Activated effector memory CD4-positive, alpha-beta T cell treated with Interleukin-2 at 50 U/mL for 16 hours (primary cell): ENCODE data around the gene TMPRSS6.

Experiments
- DNase-seq: peaks from one replicate; pipeline ENCODE4 v3.0.0-alpha.2; 2020

TMPRSS6 gene

GRCh38 chr22:37109242-37109917 lies at the start of gene TMPRSS6:
Gene TMPRSS6, minus strand, starts transcription at chr22:37109713. Its CDS starts 6,296 bp downstream, at chr22:37103417.
- no peak for DNase-seq

- no peak for DNase-seq
Measured at GRCh38 chr22:37158963-37159290, 49.4 kb upstream of the TMPRSS6 start.

- no peak for DNase-seq
Measured at GRCh38 chr22:37157516-37158285, 48.2 kb upstream of the TMPRSS6 start.

- no peak for DNase-seq
Measured at GRCh38 chr22:37156686-37157435, 47.3 kb upstream of the TMPRSS6 start.

GRCh38 chr22:37155971-37156370 lies 46.5 kb upstream of the TMPRSS6 start:
- no peak for DNase-seq

GRCh38 chr22:37154925-37155712 lies 45.6 kb upstream of the TMPRSS6 start:
- no peak for DNase-seq

- no peak for DNase-seq
Measured at GRCh38 chr22:37153901-37154300, 44.4 kb upstream of the TMPRSS6 start.

GRCh38 chr22:37151401-37151800 lies 41.9 kb upstream of the TMPRSS6 start:
- DNase-seq = no peak

GRCh38 chr22:37150701-37151100 lies 41.2 kb upstream of the TMPRSS6 start:
- DNase-seq = no peak

GRCh38 chr22:37148742-37149665 lies 39.5 kb upstream of the TMPRSS6 start:
- DNase-seq = no peak

GRCh38 chr22:37148031-37148651 lies 38.6 kb upstream of the TMPRSS6 start:
- peak; percentile 27 for DNase-seq

- DNase-seq = peak; percentile 14
Measured at GRCh38 chr22:37147186-37147990, 37.9 kb upstream of the TMPRSS6 start.

GRCh38 chr22:37146507-37147180 lies 37.1 kb upstream of the TMPRSS6 start:
- DNase-seq = no peak

GRCh38 chr22:37146051-37146385 lies 36.5 kb upstream of the TMPRSS6 start:
- no peak for DNase-seq

- DNase-seq = no peak
Measured at GRCh38 chr22:37145180-37146050, 35.9 kb upstream of the TMPRSS6 start.

GRCh38 chr22:37144180-37144554 lies 34.7 kb upstream of the TMPRSS6 start:
- DNase-seq = no peak

GRCh38 chr22:37141971-37142370 lies 32.5 kb upstream of the TMPRSS6 start:
- DNase-seq = no peak

GRCh38 chr22:37141476-37141875 lies 32.0 kb upstream of the TMPRSS6 start:
- no peak for DNase-seq
